Breast epithelium (tissue), 4 donors: ENCODE data around the gene KCNQ2. TPM values are rescaled to one million over a fixed set of nuclear protein-coding genes. Genes with fewer than 3 reads are reported as not detected.

Experiments
- DNase-seq, 2 donors: peaks; one replicate each; pipeline ENCODE4 v3.0.0-alpha.2; 2019; ENCODE audit warnings: low spot score in 2 of 2
- H3K27ac ChIP-seq, 2 donors: fragments of 200-600 bp; sonication (generic) in 1 of 2; one replicate each; pipeline ENCODE4 v1.5.1; 2016 to 2019; ENCODE audit warnings: mild to moderate bottlenecking in 1 of 2
- H3K27me3 ChIP-seq, 2 donors: fragments of 200-600 bp; sonication (generic) in 1 of 2; one replicate each; pipeline versions ENCODE4 v1.5.1 to v1.6.0; 2017 to 2019; ENCODE audit warnings: control low read depth in 1 of 2, mild to moderate bottlenecking in 1 of 2
- H3K36me3 ChIP-seq: fragments of 200-600 bp; one replicate; pipeline ENCODE4 v1.5.1; 2019
- H3K4me1 ChIP-seq, 2 donors: fragments of 200-600 bp; sonication (generic); one replicate each; pipeline ENCODE4 v1.5.1; 2016 to 2019; ENCODE audit warnings: control low read depth in 1 of 2
- H3K4me3 ChIP-seq, 3 donors: fragments of 200-600 bp; sonication (generic); 1 replicate in 2 of 3; 2 replicates in 1 of 3; pipeline ENCODE4 v1.5.1; 2016 to 2019; ENCODE audit warnings: mild to moderate bottlenecking in 3 of 3, moderate library complexity in 2 of 3
- H3K9me3 ChIP-seq, 2 donors: fragments of 200-600 bp; sonication (generic) in 1 of 2; one replicate each; pipeline ENCODE4 v1.5.1; 2016 to 2019; ENCODE audit warnings: control low read depth in 1 of 2
- CTCF ChIP-seq, 3 donors: fragments of 450-650 bp; IDR thresholded peaks; one replicate each; pipeline ENCODE4 v1.5.1; 2016 to 2017; ENCODE audit warnings: antibody characterized with exemption in 3 of 3, mild to moderate bottlenecking in 3 of 3, moderate library complexity in 3 of 3
- POLR2A ChIP-seq: fragments of 450-650 bp; IDR thresholded peaks from one replicate; pipeline ENCODE4 v1.6.1; 2016; ENCODE audit warnings: antibody characterized with exemption, mild to moderate bottlenecking, moderate library complexity
- POLR2AphosphoS5 ChIP-seq, 3 donors: sonication (generic); formaldehyde crosslinking; IDR thresholded peaks; one replicate each; pipeline ENCODE4 v1.6.1; 2017; ENCODE audit warnings: antibody characterized with exemption in 3 of 3
- intact Hi-C: fragments of 100-400 bp; cut with DNase I; formaldehyde crosslinking; loops from one replicate; pipeline ENCODE4 v1.15.1; 2023; ENCODE audit warnings: low total_unique reads
- total RNA-seq, 3 donors: library from RNA; depleted of rRNA; stranded (reverse); fragments of >200 nt; gene quantifications; one replicate each; pipeline ENCODE4 v1.1.0, GENCODE V29; 2016

KCNQ2 gene
- total RNA-seq, 3 donors from 2014 or later = not detected

GRCh38 chr20:63470410-63470809 is 2.0 kb downstream of the KCNQ2 start:
- Histone ChIP-seq H3K36me3 (no peaks in the 10 kb centered on the region), H3K9me3 (no peaks in the 10 kb centered on the region), H3K27ac (no peak overlapping the region), H3K27me3 (peaks cover 4 to 94% of the 10 kb centered on the region in 2 donors), H3K4me3 (no peak overlapping the region), H3K4me1 (peaks cover 0 to 9% of the 10 kb centered on the region in 2 donors)
- intact Hi-C loops = no loop called here
- no peak for DNase-seq
- no peak for TF ChIP-seq POLR2A
- TF ChIP-seq CTCF (IDR thresholded peaks at IDR 0.05) = no peak
- no peak for TF ChIP-seq POLR2AphosphoS5 (IDR thresholded peaks at IDR 0.05)

- Histone ChIP-seq H3K4me3 (no peak overlapping the region), H3K9me3 (no peaks in the 10 kb centered on the region), H3K36me3 (no peaks in the 10 kb centered on the region), H3K4me1 (peaks cover 0 to 9% of the 10 kb centered on the region in 2 donors), H3K27ac (no peak overlapping the region), H3K27me3 (peaks cover 4 to 94% of the 10 kb centered on the region in 2 donors)
- no peak for DNase-seq
- intact Hi-C loops = no loop called here
- TF ChIP-seq POLR2AphosphoS5 (IDR thresholded peaks at IDR 0.05) (no peak), POLR2A (no peak), CTCF (IDR thresholded peaks at IDR 0.05) (no peak)
Observed at GRCh38 chr20:63469713-63470101, 2.7 kb downstream of the KCNQ2 start.

GRCh38 chr20:63469019-63469712 is 3.3 kb downstream of the KCNQ2 start:
- Histone ChIP-seq H3K36me3 (no peaks in the 10 kb centered on the region), H3K4me3 (no peak overlapping the region), H3K27me3 (peaks cover 4 to 94% of the 10 kb centered on the region in 2 donors), H3K4me1 (peaks cover 0 to 9% of the 10 kb centered on the region in 2 donors), H3K27ac (no peak overlapping the region), H3K9me3 (no peaks in the 10 kb centered on the region)
- DNase-seq = no peak
- TF ChIP-seq CTCF (IDR thresholded peaks at IDR 0.05) = no peak
- TF ChIP-seq POLR2A = no peak
- TF ChIP-seq POLR2AphosphoS5 (IDR thresholded peaks at IDR 0.05) = no peak
- intact Hi-C loops = no loop called here

- Histone ChIP-seq H3K4me1 (peaks cover 0 to 9% of the 10 kb centered on the region in 2 donors), H3K27ac (no peak overlapping the region), H3K4me3 (no peak overlapping the region), H3K9me3 (no peaks in the 10 kb centered on the region), H3K27me3 (peaks cover 4 to 94% of the 10 kb centered on the region in 2 donors), H3K36me3 (no peaks in the 10 kb centered on the region)
- intact Hi-C loops = no loop called here
- DNase-seq = no peak
- TF ChIP-seq POLR2A (no peak), CTCF (IDR thresholded peaks at IDR 0.05) (no peak), POLR2AphosphoS5 (IDR thresholded peaks at IDR 0.05) (no peak)
Observed at GRCh38 chr20:63468421-63468820, 4.0 kb downstream of the KCNQ2 start.

GRCh38 chr20:63467294-63468083 is 5.0 kb downstream of the KCNQ2 start:
- no peak overlapping the region for H3K27ac ChIP-seq
- TF ChIP-seq CTCF (IDR thresholded peaks at IDR 0.05) (no peak), POLR2A (no peak), POLR2AphosphoS5 (IDR thresholded peaks at IDR 0.05) (no peak)
- H3K27me3 ChIP-seq = peaks cover 4 to 97% of the 10 kb centered on the region in 2 donors
- intact Hi-C loops = no loop called here
- no peak overlapping the region for H3K4me3 ChIP-seq
- no peaks in the 10 kb centered on the region for H3K36me3 ChIP-seq
- no peaks in the 10 kb centered on the region for H3K9me3 ChIP-seq
- peaks cover 0 to 9% of the 10 kb centered on the region in 2 donors for H3K4me1 ChIP-seq
- no peak for DNase-seq
